Chondrocyte (in vitro differentiated cells): Measurements from ENCODE around the gene COL8A1. TPM values are rescaled to one million over a fixed set of nuclear protein-coding genes. Genes with fewer than 3 reads are reported as not detected.

Experiments used
- DNase-seq: peaks from one replicate; pipeline ENCODE4 v3.0.0; 2021; ENCODE audit warnings: mixed read lengths, low spot score
- H3K27ac Mint-ChIP-seq: one replicate; pipeline ENCODE4 v1.8.0; 2021; ENCODE audit warnings: mild to moderate bottlenecking, moderate library complexity, mixed read lengths; ENCODE audit not compliant: unreplicated experiment
- H3K27me3 Mint-ChIP-seq: 2 replicates; pipeline ENCODE4 v1.8.0; 2021; ENCODE audit warnings: low read depth, mixed read lengths
- H3K36me3 Mint-ChIP-seq: 2 replicates; pipeline ENCODE4 v1.8.0; 2021; ENCODE audit warnings: low read depth, mixed read lengths
- H3K4me1 Mint-ChIP-seq: 2 replicates; pipeline ENCODE4 v1.8.0; 2021; ENCODE audit warnings: low read depth, mild to moderate bottlenecking, mixed read lengths
- H3K4me3 Mint-ChIP-seq: one replicate; pipeline ENCODE4 v1.8.0; 2021; ENCODE audit warnings: mild to moderate bottlenecking, moderate library complexity, mixed read lengths; ENCODE audit not compliant: unreplicated experiment
- H3K9me3 Mint-ChIP-seq: 2 replicates; pipeline ENCODE4 v1.8.0; 2021; ENCODE audit warnings: low read depth, mixed read lengths
- total RNA-seq: library from RNA; stranded (reverse); gene quantifications from 3 replicates; pipeline ENCODE4 v1.2.1, GENCODE V29; 2021
- TF ChIP-seq, protein P1 (sequence below): fragments of 200-600 bp; sonication (generic); IDR thresholded peaks from 2 replicates; pipeline ENCODE4 v1.5.0; 2021; ENCODE audit warnings: antibody characterized with exemption, mild to moderate bottlenecking, moderate library complexity

COL8A1 gene
- total RNA-seq, 1 donor from 2014 or later: 2,343 TPM

DNA sequence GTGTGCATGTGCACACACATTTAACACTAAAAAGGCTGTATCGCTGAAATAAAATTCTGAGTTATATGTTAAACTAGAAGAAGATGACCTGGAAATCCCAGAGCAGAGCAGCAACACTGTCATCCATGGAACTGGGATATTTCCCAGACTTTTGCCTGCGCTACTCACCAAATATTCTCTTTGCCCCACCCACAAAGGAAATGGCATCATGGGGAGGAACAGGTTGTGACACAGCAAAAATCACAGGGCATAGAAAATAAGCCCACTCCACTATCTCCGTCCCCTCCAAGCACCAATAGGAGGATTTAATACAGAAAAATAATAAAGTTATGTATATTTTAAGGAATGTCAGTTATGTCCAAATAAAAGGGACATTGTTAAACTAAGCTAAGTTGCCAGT, 71.7 kb downstream of the COL8A1 start:
- peaks cover 58% of the 10 kb centered on the region for H3K36me3 Mint-ChIP-seq
- DNase-seq: no peak
- H3K27ac Mint-ChIP-seq: peak overlapping the region; percentile 89
- no peak overlapping the region for H3K4me3 Mint-ChIP-seq
- H3K27me3 Mint-ChIP-seq: no peaks in the 10 kb centered on the region
- H3K9me3 Mint-ChIP-seq: no peaks in the 10 kb centered on the region
- TF ChIP-seq, protein P1, sequence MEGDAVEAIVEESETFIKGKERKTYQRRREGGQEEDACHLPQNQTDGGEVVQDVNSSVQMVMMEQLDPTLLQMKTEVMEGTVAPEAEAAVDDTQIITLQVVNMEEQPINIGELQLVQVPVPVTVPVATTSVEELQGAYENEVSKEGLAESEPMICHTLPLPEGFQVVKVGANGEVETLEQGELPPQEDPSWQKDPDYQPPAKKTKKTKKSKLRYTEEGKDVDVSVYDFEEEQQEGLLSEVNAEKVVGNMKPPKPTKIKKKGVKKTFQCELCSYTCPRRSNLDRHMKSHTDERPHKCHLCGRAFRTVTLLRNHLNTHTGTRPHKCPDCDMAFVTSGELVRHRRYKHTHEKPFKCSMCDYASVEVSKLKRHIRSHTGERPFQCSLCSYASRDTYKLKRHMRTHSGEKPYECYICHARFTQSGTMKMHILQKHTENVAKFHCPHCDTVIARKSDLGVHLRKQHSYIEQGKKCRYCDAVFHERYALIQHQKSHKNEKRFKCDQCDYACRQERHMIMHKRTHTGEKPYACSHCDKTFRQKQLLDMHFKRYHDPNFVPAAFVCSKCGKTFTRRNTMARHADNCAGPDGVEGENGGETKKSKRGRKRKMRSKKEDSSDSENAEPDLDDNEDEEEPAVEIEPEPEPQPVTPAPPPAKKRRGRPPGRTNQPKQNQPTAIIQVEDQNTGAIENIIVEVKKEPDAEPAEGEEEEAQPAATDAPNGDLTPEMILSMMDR: no peak
- peaks cover 86% of the 10 kb centered on the region for H3K4me1 Mint-ChIP-seq

DNA sequence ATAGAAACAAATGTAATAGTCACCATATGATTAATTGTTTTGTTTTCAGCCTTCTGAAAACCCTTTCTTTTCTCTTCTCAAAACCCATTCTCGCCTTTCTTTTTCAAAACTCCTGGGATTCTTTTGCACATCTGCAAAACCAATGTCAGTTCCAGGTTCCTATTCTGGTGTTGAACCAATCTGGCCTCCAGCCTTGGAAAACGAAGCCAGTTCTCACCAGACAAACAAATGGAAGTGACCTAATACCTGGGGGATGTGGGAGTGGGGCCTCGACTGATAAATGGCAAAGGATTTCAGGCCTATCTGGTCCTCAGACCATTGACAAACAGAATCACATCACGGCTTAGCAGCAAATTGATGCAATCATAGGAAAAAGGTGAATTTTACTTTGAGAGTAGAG, 73.0 kb downstream of the COL8A1 start:
- peak overlapping the region; percentile 82 for H3K27ac Mint-ChIP-seq
- no peak for DNase-seq
- TF ChIP-seq, protein P1: no peak
- H3K36me3 Mint-ChIP-seq: peaks cover 51% of the 10 kb centered on the region
- H3K4me3 Mint-ChIP-seq: no peak overlapping the region
- H3K4me1 Mint-ChIP-seq: peaks cover 88% of the 10 kb centered on the region
- no peaks in the 10 kb centered on the region for H3K27me3 Mint-ChIP-seq
- no peaks in the 10 kb centered on the region for H3K9me3 Mint-ChIP-seq

DNA sequence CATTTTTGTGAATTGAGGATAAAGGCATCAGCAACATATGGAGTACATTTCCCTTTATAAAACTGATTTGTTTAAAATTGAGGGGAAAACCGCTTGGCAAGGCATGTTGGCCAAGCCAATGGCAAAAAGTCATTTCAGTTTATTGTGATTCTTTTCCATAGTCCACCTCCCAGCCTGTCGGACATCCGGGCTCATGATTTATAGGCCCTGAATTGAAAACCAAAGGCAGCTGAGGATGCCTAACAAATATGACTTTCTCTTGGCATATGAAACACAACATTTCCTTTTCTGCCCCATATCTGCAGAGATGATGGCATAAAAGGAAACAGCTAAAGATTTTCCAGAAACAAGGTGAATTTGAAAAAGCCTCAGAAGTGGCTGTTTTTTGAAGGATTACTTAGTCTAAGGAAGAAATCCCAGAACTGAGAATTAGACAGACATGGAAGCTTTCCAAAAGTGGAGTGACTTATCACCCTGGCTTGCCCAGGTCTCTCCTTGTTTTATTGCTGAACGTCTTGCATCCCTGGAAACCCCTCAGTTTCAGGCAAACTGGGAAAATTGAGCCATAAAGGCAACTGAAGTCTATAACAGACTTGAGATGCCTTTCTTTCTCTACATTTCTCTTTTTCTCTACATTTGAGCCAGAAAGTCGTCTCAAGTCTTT, 74.0 kb downstream of the COL8A1 start:
- H3K4me3 Mint-ChIP-seq: no peak overlapping the region
- no peaks in the 10 kb centered on the region for H3K9me3 Mint-ChIP-seq
- peaks cover 87% of the 10 kb centered on the region for H3K4me1 Mint-ChIP-seq
- H3K27ac Mint-ChIP-seq: peak overlapping the region; percentile 89
- peaks cover 44% of the 10 kb centered on the region for H3K36me3 Mint-ChIP-seq
- TF ChIP-seq, protein P1: no peak
- DNase-seq: no peak
- no peaks in the 10 kb centered on the region for H3K27me3 Mint-ChIP-seq

DNA sequence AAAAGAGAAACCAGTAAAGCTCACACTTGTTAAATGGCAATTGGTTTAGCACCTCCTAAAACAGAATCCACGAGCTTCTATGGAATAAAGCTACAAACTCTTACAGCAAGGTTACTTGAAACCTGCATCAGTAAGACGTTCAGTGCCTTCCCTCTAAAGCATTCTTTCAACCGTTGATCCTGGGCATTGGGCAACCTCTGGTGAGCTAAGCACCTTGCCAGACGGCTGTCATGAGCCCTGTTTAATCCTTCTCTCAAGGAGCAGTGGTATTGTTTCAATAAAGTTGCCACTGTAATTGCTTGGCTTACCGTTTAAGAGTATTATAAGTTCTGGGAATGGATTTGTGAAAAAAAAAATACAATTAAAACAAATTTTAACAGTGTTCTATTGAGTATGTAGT, 75.0 kb downstream of the COL8A1 start:
- Mint-ChIP-seq H3K27me3 (no peaks in the 10 kb centered on the region), H3K27ac (peak overlapping the region; percentile 89), H3K36me3 (peaks cover 40% of the 10 kb centered on the region)

DNA sequence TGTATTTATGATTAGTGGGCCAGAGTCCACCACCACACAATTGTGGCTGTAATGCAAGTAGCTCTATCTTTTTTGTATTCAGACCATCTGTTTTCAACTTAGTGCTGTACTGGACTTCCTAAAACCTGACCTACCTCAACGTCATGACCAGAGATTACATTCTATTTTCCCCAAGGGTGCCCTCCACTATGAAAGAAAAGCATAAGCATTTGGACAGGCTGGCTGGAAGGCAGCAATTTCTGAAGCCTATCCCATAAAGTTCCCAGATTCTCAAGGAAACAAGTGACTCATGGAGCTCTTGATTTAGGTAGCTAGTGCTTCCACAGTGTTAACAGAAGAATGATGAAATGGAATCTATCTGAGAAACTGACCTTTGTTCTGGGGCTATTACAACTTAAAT, 75.8 kb downstream of the COL8A1 start:
- Mint-ChIP-seq H3K27ac (peak overlapping the region; percentile 89), H3K4me1 (peaks cover 83% of the 10 kb centered on the region), H3K9me3 (no peaks in the 10 kb centered on the region), H3K4me3 (no peak overlapping the region), H3K27me3 (no peaks in the 10 kb centered on the region), H3K36me3 (peaks cover 35% of the 10 kb centered on the region)
- TF ChIP-seq, protein P1: no peak
- no peak for DNase-seq

More for the DNA sequence above, 75.0 kb downstream of the COL8A1 start:
- Mint-ChIP-seq H3K4me3 (no peak overlapping the region), H3K9me3 (no peaks in the 10 kb centered on the region), H3K4me1 (peaks cover 87% of the 10 kb centered on the region)
- TF ChIP-seq, protein P1: no peak
- no peak for DNase-seq
